HG03097 (cell line): ENCODE measurements around the gene CAPN9.
"Not testable (repeated sequence)": the region's sequence is repeated elsewhere in the genome, so short reads cannot be mapped to it uniquely, and the experiment has no call there.

Experiments
- ATAC-seq: cut with Tn5 transposase; IDR thresholded peaks from one replicate; pipeline ENCODE4 v1.9.1; 2021; ENCODE audit not compliant: unreplicated experiment, low FRiP score

Gene CAPN9

GRCh38 chr1:230709619-230710542 lies 37.3 kb upstream of the CAPN9 start:
- ATAC-seq: no peak

GRCh38 chr1:230710543-230710904 lies 36.7 kb upstream of the CAPN9 start:
- ATAC-seq: no peak

- ATAC-seq: no peak
Measured at GRCh38 chr1:230711245-230711644, 35.9 kb upstream of the CAPN9 start.

- ATAC-seq: no peak
Measured at GRCh38 chr1:230712470-230712942, 34.7 kb upstream of the CAPN9 start.

GRCh38 chr1:230713138-230713537 lies 34.0 kb upstream of the CAPN9 start:
- ATAC-seq: no peak

- ATAC-seq: no peak
Measured at GRCh38 chr1:230713547-230713914, 33.7 kb upstream of the CAPN9 start.

- ATAC-seq: no peak
Measured at GRCh38 chr1:230713915-230714764, 33.0 kb upstream of the CAPN9 start, which contains the start of gene AGT. Gene AGT, minus strand, starts transcription at chr1:230714122. Its CDS starts 3,299 bp downstream, at chr1:230710823.

GRCh38 chr1:230715510-230715909 lies 31.7 kb upstream of the CAPN9 start:
- ATAC-seq: no peak

- not testable (repeated sequence) for ATAC-seq
Measured at GRCh38 chr1:230716453-230716852, 30.7 kb upstream of the CAPN9 start.

GRCh38 chr1:230717251-230717650 lies 29.9 kb upstream of the CAPN9 start:
- ATAC-seq: no peak

- not testable (repeated sequence) for ATAC-seq
Measured at GRCh38 chr1:230721849-230722522, 25.2 kb upstream of the CAPN9 start.

- no peak for ATAC-seq
Measured at GRCh38 chr1:230725256-230726012, 21.8 kb upstream of the CAPN9 start.

GRCh38 chr1:230728710-230729392 lies 18.3 kb upstream of the CAPN9 start:
- no peak for ATAC-seq

GRCh38 chr1:230730977-230731376 lies 16.2 kb upstream of the CAPN9 start:
- ATAC-seq: no peak

- no peak for ATAC-seq
Measured at GRCh38 chr1:230735447-230735846, 11.7 kb upstream of the CAPN9 start.

GRCh38 chr1:230737622-230738262 lies 9.4 kb upstream of the CAPN9 start:
- no peak for ATAC-seq

- ATAC-seq: no peak
Measured at GRCh38 chr1:230739564-230740290, 7.5 kb upstream of the CAPN9 start.

- ATAC-seq: no peak
Measured at GRCh38 chr1:230743899-230744298, 3.3 kb upstream of the CAPN9 start.
